Anterior cingulate cortex (tissue), 58 donors: ENCODE data around the gene YTHDF1.

Experiments
- DNase-seq, 58 donors: peaks; one replicate each; lab custom pipeline; 2025; lab: John Stamatoyannopoulos, UW

Gene YTHDF1

GRCh38 chr20:63147532-63147931 is 68.4 kb downstream of the YTHDF1 start:
- no peak for DNase-seq
